ENCODE measurements around the gene DNMT3B. TPM values are rescaled to one million over a fixed set of nuclear protein-coding genes. Genes with fewer than 3 reads are reported as not detected.
A peak's percentile ranks its signal among the peaks of the same experiment; 100 is the strongest.
"Not testable (repeated sequence)": the region's sequence is repeated elsewhere in the genome, so short reads cannot be mapped to it uniquely, and the experiment has no call there.

The DNMT3B gene
- total RNA-seq, 2 experiments from 2014 or later = 2.9 TPM

DNA sequence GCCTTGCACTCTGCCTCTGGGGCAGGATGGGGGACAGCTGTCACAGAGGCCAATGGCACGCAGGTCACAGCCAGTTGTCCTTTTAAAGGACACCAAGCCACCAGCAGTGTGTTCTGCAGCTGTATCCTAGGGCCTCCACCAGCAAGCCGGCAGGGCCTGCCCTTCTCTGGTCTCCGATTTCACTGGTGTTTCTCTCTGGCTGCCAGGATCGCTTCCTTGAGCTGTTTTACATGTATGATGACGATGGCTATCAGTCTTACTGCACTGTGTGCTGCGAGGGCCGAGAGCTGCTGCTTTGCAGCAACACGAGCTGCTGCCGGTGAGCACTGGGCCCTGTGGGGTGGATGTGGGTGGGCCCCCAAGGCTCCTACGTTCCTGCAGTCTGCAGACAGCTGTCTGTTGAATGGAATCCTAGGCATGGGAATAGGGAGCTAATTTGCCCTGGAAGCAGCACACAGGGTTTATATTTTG is 34.8 kb downstream of the DNMT3B start:
- ATAC-seq (no peak), DNase-seq (no peak)
- TF ChIP-seq CTCF (IDR thresholded peaks at IDR 0.05) = no peak
- Mint-ChIP-seq H3K36me3 (ENCODE audit: low read depth) (no peaks in the 10 kb centered on the region), H3K27me3 (no peaks in the 10 kb centered on the region), H3K4me1 (ENCODE audit: low read depth) (peaks cover 36% of the 10 kb centered on the region), H3K27ac (peak overlapping the region; percentile 18), H3K4me3 (no peak overlapping the region), H3K9me3 (no peaks in the 10 kb centered on the region)
- intact Hi-C loops (cut with micrococcal nuclease) = loop anchor here (10.0 kb wide), 1 partner anchor 298 kb away; no protein-coding TSS in a partner anchor
- CTCF ChIA-PET = interaction anchor here (1.1 to 4.0 kb wide), 5 partner anchors 7 to 18 kb away, joined by 3 to 18 read pairs (median 4); no protein-coding TSS in a partner anchor
- POLR2A ChIA-PET = no interaction called here

- DNase-seq; ATAC-seq; H3K36me3 Mint-ChIP-seq (ENCODE audit: low read depth); H3K27me3 Mint-ChIP-seq; H3K4me3 Mint-ChIP-seq; H3K9me3 Mint-ChIP-seq; POLR2A ChIA-PET; H3K27ac Mint-ChIP-seq: not testable (repeated sequence)
- peaks cover 30% of the 10 kb centered on the region for H3K4me1 Mint-ChIP-seq (ENCODE audit: low read depth)
- CTCF ChIA-PET = interaction anchor here (1.1 to 4.0 kb wide), 4 partner anchors 8 to 19 kb away, joined by 3 to 18 read pairs (median 8); no protein-coding TSS in a partner anchor
- intact Hi-C loops (cut with micrococcal nuclease) = loop anchor here (10.0 kb wide), 1 partner anchor 297 kb away; no protein-coding TSS in a partner anchor
Observed at GRCh38 chr20:32797571-32797970, 35.4 kb downstream of the DNMT3B start.

DNA sequence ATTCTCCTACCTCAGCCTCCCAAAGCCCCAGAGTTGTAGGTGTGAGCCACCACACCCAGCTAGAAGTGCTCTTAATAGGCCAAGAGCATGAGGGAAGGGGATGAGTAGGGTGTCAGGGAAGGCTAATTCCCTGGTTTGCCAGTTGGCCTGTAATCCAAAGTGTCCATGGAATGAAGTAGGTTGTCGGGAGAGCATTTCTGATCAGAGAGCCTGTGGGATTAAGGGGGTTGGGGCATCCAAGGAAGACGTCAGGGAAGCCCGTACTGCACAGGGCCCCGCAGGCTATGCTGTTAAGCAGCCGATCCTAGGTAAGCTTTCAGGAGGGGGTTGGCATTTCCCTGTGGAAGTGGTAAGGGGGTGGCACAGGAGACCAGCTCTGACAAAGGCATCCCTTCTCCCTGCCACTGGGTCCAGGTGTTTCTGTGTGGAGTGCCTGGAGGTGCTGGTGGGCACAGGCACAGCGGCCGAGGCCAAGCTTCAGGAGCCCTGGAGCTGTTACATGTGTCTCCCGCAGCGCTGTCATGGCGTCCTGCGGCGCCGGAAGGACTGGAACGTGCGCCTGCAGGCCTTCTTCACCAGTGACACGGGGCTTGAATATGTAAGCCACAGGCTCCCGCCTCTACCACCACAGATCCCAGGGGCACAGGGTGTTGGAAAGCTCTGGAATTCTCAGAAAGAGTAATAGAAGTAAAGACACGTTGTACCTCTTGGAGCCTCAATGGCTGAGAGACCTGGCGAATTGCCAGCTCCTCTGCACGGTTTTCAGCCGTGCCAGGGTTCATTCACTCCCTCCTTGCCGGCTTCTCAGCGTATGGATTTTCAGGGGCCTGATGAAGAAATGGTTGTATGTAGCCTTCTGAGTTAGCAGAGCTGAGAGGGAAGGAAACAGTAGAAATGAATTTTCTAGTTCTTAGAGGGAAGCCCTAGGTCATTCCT is 36.1 kb downstream of the DNMT3B start:
- ChIA-PET POLR2A (no interaction called here), CTCF (interaction anchor here (1.1 to 4.0 kb wide), 2 partner anchors 8 to 15 kb away, joined by 3 to 18 read pairs; no protein-coding TSS in a partner anchor)
- no peak for TF ChIP-seq CTCF (IDR thresholded peaks at IDR 0.05)
- Mint-ChIP-seq H3K4me3 (no peak overlapping the region), H3K9me3 (no peaks in the 10 kb centered on the region), H3K27ac (no peak overlapping the region), H3K27me3 (no peaks in the 10 kb centered on the region), H3K4me1 (ENCODE audit: low read depth) (peaks cover 23% of the 10 kb centered on the region), H3K36me3 (ENCODE audit: low read depth) (no peaks in the 10 kb centered on the region)
- intact Hi-C loops (cut with micrococcal nuclease) = loop anchor here (10.0 kb wide), 1 partner anchor 296 kb away; no protein-coding TSS in a partner anchor
- DNase-seq (no peak), ATAC-seq (no peak)

GRCh38 chr20:32803092-32803491 is 40.9 kb downstream of the DNMT3B start:
- DNase-seq = no peak
- no peak for ATAC-seq
- no peaks in the 10 kb centered on the region for H3K9me3 Mint-ChIP-seq
- CTCF ChIA-PET = interaction anchor here (1.1 to 1.7 kb wide), 2 partner anchors 13 to 17 kb away, joined by 4 to 11 read pairs; partner anchors contain the start of gene MAPRE1
- intact Hi-C loops (cut with micrococcal nuclease) = no loop called here
- H3K4me1 Mint-ChIP-seq (ENCODE audit: low read depth) = no peaks in the 10 kb centered on the region
- TF ChIP-seq CTCF (IDR thresholded peaks at IDR 0.05) = no peak
- POLR2A ChIA-PET = no interaction called here
- H3K27ac Mint-ChIP-seq = no peak overlapping the region
- H3K27me3 Mint-ChIP-seq = no peaks in the 10 kb centered on the region
- no peaks in the 10 kb centered on the region for H3K36me3 Mint-ChIP-seq (ENCODE audit: low read depth)
- H3K4me3 Mint-ChIP-seq = no peak overlapping the region

DNA sequence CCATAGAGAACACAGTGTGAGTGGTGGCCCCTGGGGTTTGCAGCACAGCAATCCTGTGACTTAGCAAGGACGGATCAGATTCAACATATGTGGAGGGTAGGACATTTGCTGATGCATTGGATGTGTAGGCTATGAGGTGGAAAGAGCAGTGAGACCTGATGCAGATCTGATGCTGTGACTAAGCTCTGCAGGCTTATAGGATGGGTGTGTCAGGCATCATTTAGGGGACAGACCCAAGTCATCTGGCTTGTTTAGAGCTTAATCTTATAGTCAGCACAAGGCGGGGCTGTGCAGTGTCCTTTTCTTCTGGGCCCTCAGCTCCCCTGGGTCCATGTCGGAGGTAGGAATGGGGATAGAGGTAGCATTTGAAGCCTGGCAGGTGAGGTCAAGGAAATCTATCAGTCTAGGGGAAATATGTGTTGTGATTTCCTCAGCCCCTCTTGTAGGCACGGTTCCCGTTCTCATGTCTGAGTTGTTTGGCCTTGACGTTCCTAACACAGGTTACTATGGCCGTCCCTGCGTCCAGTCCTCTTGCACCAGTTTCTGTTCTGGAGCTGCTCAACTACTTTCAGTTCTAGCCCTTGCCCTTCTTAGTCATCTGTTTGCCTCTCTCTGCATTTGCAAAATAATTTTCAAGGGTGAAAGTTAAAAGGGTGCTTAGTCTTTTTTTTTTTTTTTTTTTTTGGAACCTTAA is 42.0 kb downstream of the DNMT3B start:
- Mint-ChIP-seq H3K27ac (no peak overlapping the region), H3K4me1 (ENCODE audit: low read depth) (no peaks in the 10 kb centered on the region), H3K4me3 (no peak overlapping the region), H3K36me3 (ENCODE audit: low read depth) (no peaks in the 10 kb centered on the region), H3K27me3 (no peaks in the 10 kb centered on the region), H3K9me3 (no peaks in the 10 kb centered on the region)
- intact Hi-C loops (cut with micrococcal nuclease) = no loop called here
- CTCF ChIA-PET = interaction anchor here (1.0 kb wide), 1 partner anchor 8 kb away, joined by 3 read pairs; no protein-coding TSS in a partner anchor
- DNase-seq (no peak), ATAC-seq (no peak)
- no peak for TF ChIP-seq CTCF (IDR thresholded peaks at IDR 0.05)
- POLR2A ChIA-PET = no interaction called here

All from activated CD8-positive, alpha-beta T cell treated with anti-CD3 and anti-CD28 coated beads for 36 hours (primary cell).